Stimulated activated CD8-positive, alpha-beta memory T cell treated with anti-CD3 and anti-CD28 coated beads, Interleukin-2, amount 100 ng/mL, for 48 hours (primary cell): ENCODE measurements around the gene ABLIM1.
A peak's percentile ranks its signal among the peaks of the same experiment; 100 is the strongest.

Experiments
- DNase-seq, 2 donors: peaks; one replicate each; pipeline ENCODE4 v3.0.0-alpha.2; 2020; ENCODE audit warnings: low read depth in 2 of 2

ABLIM1 gene

DNA sequence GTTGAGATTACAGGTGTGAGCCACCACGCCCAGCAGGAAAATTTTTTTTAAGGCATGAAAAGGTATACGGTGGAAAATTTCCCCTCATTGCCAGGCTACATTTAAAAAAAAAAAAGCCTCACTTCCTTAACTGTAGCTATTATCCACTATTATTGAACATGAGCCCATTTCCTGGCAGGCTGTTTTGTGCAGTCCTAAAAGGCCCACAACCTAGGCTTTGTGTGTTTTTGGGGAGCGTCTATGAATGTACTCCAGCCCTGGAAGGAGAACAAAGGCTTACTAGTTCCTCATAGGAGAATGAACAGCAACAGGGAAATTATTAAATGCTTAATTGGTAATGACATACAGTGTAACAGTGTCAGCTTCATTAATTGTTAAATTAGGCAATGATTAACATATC, 111.0 kb downstream of the ABLIM1 start:
- DNase-seq, result no peak

- DNase-seq, result no peak
Measured at GRCh38 chr10:114545819-114546218, 112.3 kb downstream of the ABLIM1 start.

- DNase-seq, result no peak
Measured at GRCh38 chr10:114545071-114545470, 113.0 kb downstream of the ABLIM1 start.

GRCh38 chr10:114544045-114544659, 113.9 kb downstream of the ABLIM1 start:
- peak; percentile 54 to 58 for DNase-seq

- DNase-seq, result no peak
Measured at GRCh38 chr10:114543456-114543855, 114.6 kb downstream of the ABLIM1 start.

DNA sequence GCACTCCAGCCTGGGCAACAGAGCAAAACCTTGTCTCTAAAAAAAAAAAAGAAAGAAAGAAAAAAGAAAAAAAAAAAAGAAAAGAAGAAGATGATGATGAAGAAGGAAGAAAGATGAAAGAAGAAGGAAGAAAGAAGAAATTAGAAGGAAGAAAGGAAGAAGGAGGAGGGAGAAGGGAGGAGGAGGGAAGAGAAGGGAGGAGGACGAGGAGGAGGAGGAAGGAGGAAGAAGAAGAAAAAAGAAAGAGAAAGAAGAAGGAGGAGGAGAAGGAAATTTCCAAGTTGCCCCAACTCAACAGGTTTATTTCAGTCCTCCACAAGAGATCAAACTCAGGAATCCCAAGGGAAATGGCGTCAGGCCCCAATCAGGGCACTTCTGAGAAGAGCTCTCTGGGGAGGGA, 115.7 kb downstream of the ABLIM1 start:
- DNase-seq, result no peak

DNA sequence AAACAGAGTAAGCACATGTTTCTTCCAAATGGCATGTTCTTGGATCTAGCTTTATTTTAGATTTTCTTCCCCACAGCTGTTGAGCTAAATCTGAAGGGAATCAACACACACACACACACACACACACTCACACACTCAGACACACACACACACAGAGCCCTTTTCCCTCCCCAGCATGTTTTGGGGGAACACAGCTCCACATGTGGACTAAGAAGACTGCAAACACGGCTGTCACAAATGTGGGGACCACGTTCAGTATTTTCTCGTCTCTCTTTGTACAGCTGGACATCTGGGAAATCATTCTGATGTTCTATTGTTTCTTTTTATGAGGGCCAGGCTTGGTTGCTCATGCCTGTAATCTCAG, 116.3 kb downstream of the ABLIM1 start:
- DNase-seq, result no peak

DNA sequence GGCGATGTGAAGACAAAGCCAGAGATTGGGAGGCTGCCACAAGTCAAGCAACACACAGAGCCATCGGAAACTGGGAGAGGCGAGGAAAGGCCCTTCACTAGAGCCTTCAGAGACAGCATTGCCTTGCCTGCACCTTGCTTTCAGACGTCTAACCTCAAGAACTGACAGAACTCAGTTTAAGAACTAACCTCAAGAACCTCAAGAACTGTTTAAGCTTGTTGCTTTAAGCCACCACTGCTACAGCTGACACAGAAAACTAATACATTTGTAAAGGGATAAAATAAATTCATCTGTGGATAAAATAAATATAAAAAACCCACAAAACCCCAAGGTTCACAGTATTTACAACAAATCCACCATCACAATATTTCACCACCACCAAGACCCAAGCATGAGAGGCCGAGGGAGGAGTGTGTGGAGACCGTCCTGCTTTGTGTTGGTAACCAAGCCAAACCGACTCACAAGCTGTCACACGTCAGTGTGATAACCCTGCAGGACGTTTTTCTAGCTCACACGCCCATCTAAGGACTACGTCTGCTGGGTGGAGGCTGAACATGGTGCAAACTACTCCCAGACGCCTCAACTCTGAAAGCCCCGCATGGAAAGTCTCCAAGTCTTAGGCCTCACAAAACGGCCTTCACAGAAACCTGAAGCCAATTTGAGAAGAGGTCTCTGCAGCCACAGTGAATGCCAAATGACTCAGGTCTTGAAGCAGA, 116.8 kb downstream of the ABLIM1 start:
- peak; percentile 50 to 55 for DNase-seq

DNA sequence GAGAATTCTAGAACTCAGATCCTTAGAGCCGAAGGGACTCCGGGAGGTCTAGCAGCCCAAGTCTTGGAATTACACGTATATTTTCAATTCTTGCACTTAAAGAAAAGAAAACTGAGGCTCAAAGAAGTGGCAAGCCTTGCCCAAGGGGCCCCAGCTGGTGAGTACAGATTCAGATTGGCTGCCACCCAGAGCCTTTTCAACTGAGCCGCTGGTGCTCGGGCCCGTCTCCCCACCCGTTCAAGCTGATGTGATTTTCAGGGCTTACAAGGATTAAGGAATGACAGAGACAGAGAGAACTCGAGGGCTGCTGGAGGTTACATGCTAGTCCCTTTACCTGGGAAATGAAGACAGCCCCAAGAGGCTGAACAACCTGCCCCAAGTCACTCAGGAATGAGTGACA, 117.8 kb downstream of the ABLIM1 start:
- DNase-seq, result no peak

- DNase-seq, result no peak
Measured at GRCh38 chr10:114539623-114540022, 118.5 kb downstream of the ABLIM1 start.

GRCh38 chr10:114538181-114538906, 119.7 kb downstream of the ABLIM1 start:
- peak in 1 of 2 donors; percentile 44 for DNase-seq

DNA sequence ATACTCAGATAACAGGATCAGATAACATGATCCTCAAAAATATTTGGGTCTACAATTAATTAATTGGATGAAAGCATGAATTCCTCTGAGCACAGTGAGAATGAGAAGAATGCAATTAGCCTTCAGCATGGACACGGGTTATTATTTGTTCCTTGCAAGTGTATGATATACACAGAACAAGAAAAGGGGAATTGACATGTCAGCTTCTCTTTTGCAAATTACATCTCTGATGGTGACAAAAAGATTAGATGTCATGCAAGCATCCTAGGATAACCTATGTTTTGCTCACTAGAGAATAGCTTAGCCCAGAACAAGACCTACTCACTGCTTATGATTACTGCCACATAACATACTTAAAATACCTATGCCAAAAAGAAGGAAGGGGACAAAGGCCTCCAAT, 120.3 kb downstream of the ABLIM1 start:
- DNase-seq, result no peak

GRCh38 chr10:114534571-114534981, 123.5 kb downstream of the ABLIM1 start:
- no peak for DNase-seq

DNA sequence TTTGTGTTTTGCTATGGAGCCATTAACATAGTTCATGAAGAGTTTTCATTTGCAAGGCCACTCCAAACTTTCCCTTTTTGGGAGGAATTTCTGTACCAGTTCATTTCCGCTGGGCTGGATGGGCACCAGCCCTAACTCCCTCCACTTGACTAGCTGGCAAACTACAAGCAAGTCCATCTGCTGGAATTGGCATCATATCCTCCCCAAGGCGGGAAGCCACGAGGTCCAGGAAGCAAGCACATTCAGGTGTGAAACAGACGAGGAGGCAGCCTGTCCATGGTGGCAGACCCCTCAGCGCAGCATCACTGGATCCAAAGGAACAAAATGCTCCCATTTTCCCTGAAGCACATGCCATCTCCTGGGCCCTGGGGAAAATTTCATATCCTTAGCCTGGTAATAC, 125.8 kb downstream of the ABLIM1 start:
- DNase-seq, result no peak

DNA sequence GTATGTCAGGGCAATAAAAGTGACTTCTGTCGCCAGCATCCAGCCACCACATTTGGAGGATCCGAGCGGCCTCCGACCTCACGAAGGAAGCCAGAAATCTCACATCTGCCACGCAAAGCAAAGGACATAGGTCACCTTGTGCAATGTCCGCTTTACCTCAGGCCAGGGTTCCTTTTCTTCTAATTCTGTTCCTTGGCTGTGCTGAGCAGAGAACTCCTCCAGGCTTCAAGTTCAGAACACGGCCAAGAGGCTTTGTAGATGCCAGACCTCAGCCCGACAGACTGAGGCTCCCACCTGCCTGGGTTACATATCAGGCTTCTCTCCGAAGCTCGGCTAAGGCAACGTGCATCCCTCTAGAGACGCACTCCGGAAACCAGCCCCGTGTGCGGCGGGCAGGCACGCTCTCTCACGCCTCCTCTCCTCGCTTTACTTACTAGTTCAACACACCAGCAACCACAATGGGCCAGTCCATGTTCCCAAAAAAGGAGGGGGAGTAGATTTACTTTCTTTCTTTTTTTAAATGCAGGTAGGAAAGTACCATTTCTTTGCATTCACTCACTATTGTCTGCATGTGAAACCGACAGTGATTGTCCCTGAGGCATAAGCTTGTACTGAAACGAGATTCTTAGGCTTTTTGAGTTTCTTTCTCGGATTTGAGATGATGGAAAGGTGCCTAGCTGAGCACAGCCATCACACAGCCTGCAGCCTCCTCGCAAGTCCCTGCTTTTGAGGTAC, 131.4 kb downstream of the ABLIM1 start:
- DNase-seq, result peak; percentile 73 to 79

GRCh38 chr10:114526126-114526503, 132.0 kb downstream of the ABLIM1 start:
- DNase-seq, result no peak

DNA sequence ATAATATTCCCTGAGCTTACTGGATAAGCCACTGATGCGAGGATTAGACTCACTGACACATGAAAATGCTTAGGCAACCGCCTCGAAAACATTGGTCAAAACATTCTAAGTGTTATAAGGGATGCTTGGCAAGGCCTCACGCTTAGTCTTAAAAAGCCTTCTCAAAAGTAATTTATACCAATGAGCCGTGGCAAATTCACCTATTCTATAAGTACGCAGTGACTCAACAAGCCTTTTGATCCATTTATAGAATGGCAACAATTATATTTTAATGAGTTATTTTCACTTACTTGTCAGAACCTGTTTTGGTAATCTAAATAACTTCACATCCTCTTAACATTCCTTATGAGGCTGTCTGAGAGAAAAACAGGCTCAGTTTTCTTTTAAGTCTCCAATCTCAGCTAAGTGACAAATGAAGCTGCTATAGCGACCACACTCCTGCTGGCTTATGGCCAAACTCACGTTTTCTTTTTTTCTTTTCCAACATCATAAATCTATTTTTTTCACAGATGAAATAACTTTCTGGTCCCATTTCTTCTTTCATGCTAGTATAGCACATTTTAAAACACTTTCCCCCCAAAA, 132.6 kb downstream of the ABLIM1 start:
- DNase-seq, result no peak

DNA sequence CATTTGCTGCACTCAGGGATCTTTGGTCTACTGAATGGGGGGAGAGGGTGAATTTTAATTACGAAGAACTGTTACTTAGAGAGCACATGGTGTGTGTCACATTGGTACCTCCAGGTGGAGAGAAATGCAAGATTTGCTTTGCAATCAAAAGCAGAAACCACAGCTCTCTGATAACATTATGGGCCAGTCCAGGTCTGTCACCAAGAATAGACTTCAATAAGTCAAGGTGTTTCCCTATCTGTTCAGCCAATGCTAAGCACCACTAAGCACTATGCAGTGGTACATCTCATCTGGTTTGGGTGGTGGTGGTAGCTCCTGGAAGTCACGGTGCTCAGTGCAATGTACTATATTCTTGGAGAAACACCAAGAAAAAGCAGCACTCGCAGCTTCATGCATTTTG, 134.2 kb downstream of the ABLIM1 start:
- DNase-seq, result no peak

DNA sequence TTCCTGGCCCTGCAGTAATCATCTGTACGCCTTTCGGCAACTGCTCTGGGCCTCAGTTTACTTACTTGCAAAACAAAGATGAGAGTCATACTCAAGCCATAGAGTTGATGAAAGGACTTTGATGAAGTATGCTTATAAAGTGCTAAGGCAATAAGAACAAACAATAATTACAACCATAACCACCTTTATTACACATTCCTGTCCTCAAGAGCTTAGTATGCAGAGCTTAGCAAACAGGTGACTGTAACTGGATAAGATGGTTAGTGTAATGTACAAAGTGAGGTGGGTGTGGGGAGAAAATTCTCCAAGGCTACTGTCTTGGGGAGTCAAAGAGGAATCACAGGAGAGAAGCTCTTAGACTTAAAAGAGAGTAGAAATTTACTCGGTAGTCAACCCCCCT, 136.8 kb downstream of the ABLIM1 start:
- DNase-seq, result no peak

- no peak for DNase-seq
Measured at GRCh38 chr10:114520453-114520852, 137.6 kb downstream of the ABLIM1 start.

- DNase-seq, result no peak
Measured at GRCh38 chr10:114519756-114520293, 138.2 kb downstream of the ABLIM1 start.

GRCh38 chr10:114519306-114519669, 138.8 kb downstream of the ABLIM1 start:
- DNase-seq, result no peak
